Transverse colon (tissue), 4 donors: ENCODE data around the gene TP53I11.

ENCODE experiments used
- CTCF ChIP-seq, 5 experiments: fragments of 200-600 bp in 3 of 5; fragments of 450-650 bp in 2 of 5; sonication (generic) in 3 of 5; IDR thresholded peaks; 1 replicate in 2 of 5; 2 replicates in 3 of 5; pipeline ENCODE4 v1.5.1; 2016 to 2017; ENCODE audit warnings: antibody characterized with exemption in 5 of 5, inconsistent platforms in 3 of 5, mild to moderate bottlenecking in 2 of 5, moderate library complexity in 1 of 5
- POLR2A ChIP-seq: fragments of 450-650 bp; IDR thresholded peaks from one replicate; pipeline ENCODE4 v1.6.1; 2016; ENCODE audit warnings: antibody characterized with exemption, mild to moderate bottlenecking, moderate library complexity
- POLR2AphosphoS5 ChIP-seq, 3 donors: sonication (generic); formaldehyde crosslinking; IDR thresholded peaks; one replicate each; pipeline ENCODE4 v1.6.1; 2016; ENCODE audit warnings: antibody characterized with exemption in 3 of 3

GRCh38 chr11:44976576-44976975, 25.9 kb upstream of the TP53I11 start:
- TF ChIP-seq CTCF (IDR thresholded peaks at IDR 0.05) (no peak), POLR2A (no peak), POLR2AphosphoS5 (IDR thresholded peaks at IDR 0.05) (no peak)
